DOHH2 (cell line): ENCODE measurements around the gene TMEM39A.

Experiments
- H3F3A ChIP-seq: fragments of 200-600 bp; sonication (generic), shearing (Covaris generic); 2 replicates; pipeline ENCODE4 v1.6.0; 2016; ENCODE audit warnings: antibody characterized with exemption, mild to moderate bottlenecking; ENCODE audit not compliant: control insufficient read depth, insufficient read depth
- H3K27ac ChIP-seq: fragments of 200-600 bp; sonication (generic); 2 replicates; pipeline ENCODE4 v1.5.1; 2014; ENCODE audit warnings: low read depth, mild to moderate bottlenecking, low read length, moderate library complexity
- H3K27me3 ChIP-seq: fragments of 200-600 bp; sonication (generic); 2 replicates; pipeline ENCODE4 v1.6.1; 2014; ENCODE audit warnings: mild to moderate bottlenecking, low read length, mixed read lengths; ENCODE audit not compliant: control insufficient read depth
- H3K36me3 ChIP-seq: fragments of 200-600 bp; sonication (generic); 2 replicates; pipeline ENCODE4 v1.6.1; 2014; ENCODE audit warnings: mild to moderate bottlenecking, low read length, moderate library complexity, mixed read lengths; ENCODE audit not compliant: control insufficient read depth
- H3K4me1 ChIP-seq: fragments of 200-600 bp; sonication (generic); 2 replicates; pipeline ENCODE4 v1.6.1; 2014; ENCODE audit warnings: mild to moderate bottlenecking, low read length, mixed read lengths; ENCODE audit not compliant: control insufficient read depth
- H3K4me2 ChIP-seq: fragments of 200-600 bp; sonication (generic); 2 replicates; pipeline ENCODE4 v1.6.0; 2014; ENCODE audit warnings: mild to moderate bottlenecking, low read length, moderate library complexity
- H3K4me3 ChIP-seq: fragments of 200-600 bp; sonication (generic); 2 replicates; pipeline ENCODE4 v1.5.1; 2014; ENCODE audit warnings: mild to moderate bottlenecking, low read length, mixed read lengths
- H3K79me2 ChIP-seq: fragments of 200-600 bp; sonication (generic); 2 replicates; pipeline ENCODE4 v1.6.1; 2014; ENCODE audit warnings: mild to moderate bottlenecking, low read length, mixed read lengths; ENCODE audit not compliant: control insufficient read depth
- H3K9me2 ChIP-seq: fragments of 200-600 bp; sonication (generic); replicated peaks from 2 replicates; pipeline ENCODE4 v1.6.1; 2014; ENCODE audit warnings: mild to moderate bottlenecking, low read length, mixed read lengths; ENCODE audit not compliant: control insufficient read depth
- H3K9me3 ChIP-seq: fragments of 200-600 bp; sonication (generic); 2 replicates; pipeline ENCODE4 v1.6.1; 2014; ENCODE audit warnings: antibody characterized with exemption, low read length, mixed read lengths; ENCODE audit not compliant: control insufficient read depth, insufficient read depth
- H4K20me1 ChIP-seq: fragments of 200-600 bp; sonication (generic); 2 replicates; pipeline ENCODE4 v1.6.0; 2014; ENCODE audit warnings: low read depth, mild to moderate bottlenecking, antibody characterized with exemption, low read length, moderate library complexity; ENCODE audit not compliant: control insufficient read depth, insufficient read depth
- EZH2phosphoT487 ChIP-seq: fragments of 200-600 bp; sonication (generic); IDR thresholded peaks from 2 replicates; pipeline ENCODE4 v1.6.1; 2017; ENCODE audit warnings: borderline replicate concordance, mild to moderate bottlenecking, antibody characterized with exemption, low read length, moderate library complexity, mixed read lengths
- TF ChIP-seq, protein P1 (sequence below): fragments of 200-600 bp; sonication (generic); IDR thresholded peaks from one replicate; pipeline ENCODE4 v1.5.1; 2014; ENCODE audit warnings: antibody characterized with exemption, mild to moderate bottlenecking, low read depth, low read length; ENCODE audit not compliant: poor library complexity, severe bottlenecking

TMEM39A gene

GRCh38 chr3:119413603-119414280 lies 49.7 kb downstream of the TMEM39A start:
- H3K9me3 ChIP-seq = no peaks in the 10 kb centered on the region
- no peaks in the 10 kb centered on the region for H3K36me3 ChIP-seq
- H3K27me3 ChIP-seq = no peaks in the 10 kb centered on the region
- no peak overlapping the region for H3K4me2 ChIP-seq
- TF ChIP-seq, protein P1, sequence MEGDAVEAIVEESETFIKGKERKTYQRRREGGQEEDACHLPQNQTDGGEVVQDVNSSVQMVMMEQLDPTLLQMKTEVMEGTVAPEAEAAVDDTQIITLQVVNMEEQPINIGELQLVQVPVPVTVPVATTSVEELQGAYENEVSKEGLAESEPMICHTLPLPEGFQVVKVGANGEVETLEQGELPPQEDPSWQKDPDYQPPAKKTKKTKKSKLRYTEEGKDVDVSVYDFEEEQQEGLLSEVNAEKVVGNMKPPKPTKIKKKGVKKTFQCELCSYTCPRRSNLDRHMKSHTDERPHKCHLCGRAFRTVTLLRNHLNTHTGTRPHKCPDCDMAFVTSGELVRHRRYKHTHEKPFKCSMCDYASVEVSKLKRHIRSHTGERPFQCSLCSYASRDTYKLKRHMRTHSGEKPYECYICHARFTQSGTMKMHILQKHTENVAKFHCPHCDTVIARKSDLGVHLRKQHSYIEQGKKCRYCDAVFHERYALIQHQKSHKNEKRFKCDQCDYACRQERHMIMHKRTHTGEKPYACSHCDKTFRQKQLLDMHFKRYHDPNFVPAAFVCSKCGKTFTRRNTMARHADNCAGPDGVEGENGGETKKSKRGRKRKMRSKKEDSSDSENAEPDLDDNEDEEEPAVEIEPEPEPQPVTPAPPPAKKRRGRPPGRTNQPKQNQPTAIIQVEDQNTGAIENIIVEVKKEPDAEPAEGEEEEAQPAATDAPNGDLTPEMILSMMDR = no peak
- TF ChIP-seq EZH2phosphoT487 = no peak
- no peak overlapping the region for H3K4me3 ChIP-seq
- no peaks in the 10 kb centered on the region for H3K79me2 ChIP-seq
- no peaks in the 10 kb centered on the region for H4K20me1 ChIP-seq
- H3K4me1 ChIP-seq = no peaks in the 10 kb centered on the region
- no peak overlapping the region for H3K27ac ChIP-seq
- H3K9me2 ChIP-seq = no peaks in the 10 kb centered on the region
- no peaks in the 10 kb centered on the region for H3F3A ChIP-seq

DNA sequence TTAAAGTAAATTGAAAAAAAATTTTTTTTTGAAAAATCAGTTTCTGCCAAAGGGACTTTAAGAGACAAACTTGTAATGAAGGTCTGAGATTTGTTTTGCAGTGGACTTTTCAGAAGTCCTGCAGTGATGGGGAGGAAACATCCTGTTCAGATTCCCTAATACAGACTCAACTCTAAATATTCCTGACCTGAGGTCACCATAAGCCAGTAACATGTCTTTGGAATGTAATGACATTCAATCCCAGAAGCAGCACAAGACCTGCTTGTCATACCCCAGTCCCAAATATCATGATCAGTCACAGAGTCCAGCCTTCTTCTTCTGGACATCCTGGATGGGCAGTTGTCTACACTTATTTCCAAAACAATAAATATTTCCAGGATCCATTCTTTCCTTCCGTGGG lies 53.6 kb downstream of the TMEM39A start:
- Histone ChIP-seq H4K20me1 (no peaks in the 10 kb centered on the region), H3K27me3 (no peaks in the 10 kb centered on the region; the same call in 1 of the 2 replicates), H3K9me2 (no peaks in the 10 kb centered on the region), H3K4me1 (no peaks in the 10 kb centered on the region), H3K4me2 (no peak overlapping the region), H3K79me2 (no peaks in the 10 kb centered on the region), H3K4me3 (no peak overlapping the region), H3K9me3 (no peaks in the 10 kb centered on the region), H3K36me3 (no peaks in the 10 kb centered on the region), H3F3A (no peaks in the 10 kb centered on the region), H3K27ac (no peak overlapping the region)
- TF ChIP-seq, protein P1 = no peak
- no peak for TF ChIP-seq EZH2phosphoT487

DNA sequence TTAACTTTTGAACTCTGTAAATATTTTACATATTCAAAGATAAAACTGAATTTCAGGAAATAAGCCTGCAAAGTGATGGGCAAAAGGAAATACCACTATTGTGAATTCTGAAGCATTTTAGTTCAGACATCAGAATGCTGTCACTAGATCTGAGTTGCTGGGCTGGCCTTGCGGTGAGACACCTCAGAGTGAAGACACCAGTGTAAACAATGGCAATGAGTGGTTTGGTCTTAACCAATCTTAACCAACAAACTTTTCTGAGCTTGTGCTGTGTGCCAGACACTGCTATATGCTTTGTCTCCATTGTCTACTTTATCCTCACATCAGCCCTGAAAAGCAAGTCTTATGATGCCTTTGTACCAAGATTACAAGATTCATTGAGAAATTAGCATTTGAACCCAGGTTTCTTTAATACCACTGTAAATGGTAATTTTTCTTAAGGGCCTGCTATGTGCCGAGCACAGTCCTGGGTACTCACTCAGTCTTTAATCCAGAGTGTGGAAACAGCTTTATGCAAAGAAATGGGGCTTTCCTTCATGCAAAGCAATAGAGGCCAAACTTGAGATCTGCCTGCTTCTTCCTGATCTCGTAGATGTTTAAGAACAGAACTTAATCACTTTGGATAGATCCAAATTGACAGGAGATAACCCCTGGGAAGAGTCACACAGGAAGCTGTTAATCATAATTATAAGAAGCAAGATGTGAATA lies 55.0 kb downstream of the TMEM39A start:
- Histone ChIP-seq H3K9me2 (no peaks in the 10 kb centered on the region), H3K4me2 (no peak overlapping the region), H3K27ac (no peak overlapping the region), H4K20me1 (no peaks in the 10 kb centered on the region), H3K4me1 (no peaks in the 10 kb centered on the region), H3F3A (no peaks in the 10 kb centered on the region), H3K36me3 (no peaks in the 10 kb centered on the region), H3K27me3 (no peaks in the 10 kb centered on the region; the same call in 1 of the 2 replicates), H3K9me3 (no peaks in the 10 kb centered on the region), H3K79me2 (no peaks in the 10 kb centered on the region), H3K4me3 (no peak overlapping the region)
- TF ChIP-seq, protein P1 = no peak
- no peak for TF ChIP-seq EZH2phosphoT487
